T follicular helper cell (primary cell): ENCODE data around the gene TMPRSS13.

Experiments
- DNase-seq: peaks from one replicate; pipeline ENCODE4 v3.0.0-alpha.2; 2020; ENCODE audit warnings: low read depth

Gene TMPRSS13

DNA sequence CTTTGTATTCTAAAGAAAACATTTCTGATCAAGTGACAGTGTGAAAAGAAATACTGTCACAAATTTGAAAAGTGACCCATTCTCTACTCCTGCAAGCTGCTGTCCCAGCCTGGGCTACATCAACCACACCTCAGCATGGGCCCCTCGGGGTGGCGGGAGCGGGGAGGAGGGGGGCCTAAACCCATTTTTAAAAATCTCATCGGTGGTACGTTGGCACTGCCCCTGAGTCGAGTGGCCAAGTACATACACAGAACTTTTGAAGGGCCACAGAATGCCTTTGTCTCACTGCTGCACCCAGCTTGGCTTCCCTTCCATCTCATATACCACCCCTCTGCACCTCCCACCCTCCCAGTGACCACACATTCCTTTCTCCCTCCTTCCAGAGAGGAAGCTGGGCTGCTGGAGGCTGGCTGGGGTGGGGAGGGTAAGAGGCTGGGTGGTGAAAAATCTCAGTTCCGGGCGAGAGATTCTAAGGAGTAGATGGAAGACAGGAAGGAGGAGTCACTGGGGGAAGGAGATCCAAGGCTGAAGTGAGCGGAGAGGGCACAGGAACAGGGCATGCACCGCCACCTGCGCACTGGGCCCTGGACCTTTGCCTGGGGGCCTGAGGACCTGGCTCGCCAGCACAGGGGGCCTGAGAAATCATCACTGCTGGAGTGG, 73.9 kb downstream of the TMPRSS13 start:
- DNase-seq, result no peak

DNA sequence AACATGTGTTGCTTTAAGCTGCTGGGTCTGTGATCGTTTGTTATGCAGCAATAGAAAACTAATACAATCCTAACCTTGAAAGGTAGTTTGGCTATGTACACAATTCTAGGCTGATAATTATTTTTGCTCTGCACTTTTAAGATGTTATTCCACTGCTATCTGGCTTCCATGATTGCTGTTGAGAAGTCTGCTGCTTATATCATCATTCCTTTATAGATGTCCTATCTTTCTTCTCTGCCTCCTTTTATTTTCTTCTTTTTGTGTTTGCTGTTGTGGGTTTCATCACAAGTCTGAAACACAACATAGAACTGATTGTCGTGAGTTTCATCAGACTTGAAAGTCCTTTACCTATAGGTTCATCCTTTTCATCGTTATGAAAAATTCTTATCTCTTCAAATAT, 76.9 kb downstream of the TMPRSS13 start:
- DNase-seq, result no peak

DNA sequence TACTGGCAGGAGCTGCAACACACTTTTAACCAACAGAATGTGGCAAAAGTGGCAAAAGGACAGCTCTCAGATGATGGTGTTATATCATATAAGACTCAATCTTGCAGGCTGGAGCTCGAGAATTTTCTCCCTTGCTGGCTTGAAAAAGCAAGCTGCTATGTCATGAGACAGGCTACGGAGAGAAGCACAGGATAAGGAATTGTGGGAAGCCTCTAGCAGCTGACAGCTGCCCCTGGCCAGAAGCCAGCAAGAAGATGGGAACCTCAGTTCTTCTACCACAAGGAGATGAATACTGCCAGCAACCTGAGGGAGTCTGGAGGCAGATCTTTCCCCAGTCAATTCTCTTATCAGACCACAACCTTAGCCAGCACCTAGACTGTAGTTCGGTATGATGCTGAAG, 77.3 kb downstream of the TMPRSS13 start:
- no peak for DNase-seq

DNA sequence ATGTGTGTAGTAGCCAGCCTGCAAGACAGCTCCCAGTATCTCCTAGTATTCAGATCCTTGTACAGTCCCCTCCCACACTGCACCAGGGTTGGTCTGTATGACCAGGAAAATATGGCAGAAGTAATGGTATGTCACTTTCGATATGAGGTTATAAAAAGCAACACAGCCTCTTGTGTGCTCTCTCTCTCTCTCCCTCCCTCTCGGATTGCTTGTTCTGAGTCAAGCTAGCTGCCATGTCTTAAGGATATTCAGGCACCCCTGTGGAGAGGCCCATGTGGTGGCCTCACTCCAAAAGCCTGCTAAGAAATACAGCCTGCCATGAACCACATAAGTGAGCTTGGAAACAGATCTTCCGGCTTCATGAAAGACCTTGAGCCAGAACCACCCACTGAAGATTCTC, 78.1 kb downstream of the TMPRSS13 start:
- no peak for DNase-seq
